IPS-20b (cell line): ENCODE results near the gene ULK4.

Experiments
- H3K27ac ChIP-seq: one replicate; pipeline ENCODE4 v1.5.1; 2013; ENCODE audit warnings: low read length
- H3K27me3 ChIP-seq: 2 replicates; pipeline ENCODE4 v1.6.1; 2013; ENCODE audit warnings: mild to moderate bottlenecking, low read length, inconsistent platforms; ENCODE audit not compliant: insufficient read depth
- H3K36me3 ChIP-seq: 2 replicates; pipeline ENCODE4 v1.6.1; 2013; ENCODE audit warnings: low read depth, mild to moderate bottlenecking, inconsistent platforms, low read length, moderate library complexity; ENCODE audit not compliant: insufficient read depth
- H3K4me1 ChIP-seq: 2 replicates; pipeline ENCODE4 v1.6.1; 2013; ENCODE audit warnings: mild to moderate bottlenecking, control low read depth, inconsistent platforms, low read length, moderate library complexity; ENCODE audit not compliant: insufficient read depth
- H3K4me3 ChIP-seq: 2 replicates; pipeline ENCODE4 v1.5.1; 2013; ENCODE audit warnings: mild to moderate bottlenecking, low read length, inconsistent platforms
- H3K9ac ChIP-seq: 2 replicates; pipeline ENCODE4 v1.6.1; 2013; ENCODE audit warnings: low read depth, mild to moderate bottlenecking, inconsistent platforms, low read length, moderate library complexity
- H3K9me3 ChIP-seq: 2 replicates; pipeline ENCODE4 v1.6.1; 2013; ENCODE audit warnings: mild to moderate bottlenecking, low read depth, low read length, inconsistent platforms; ENCODE audit not compliant: insufficient read depth

The ULK4 gene

GRCh38 chr3:41352510-41352909 lies 609.4 kb downstream of the ULK4 start:
- Histone ChIP-seq H3K36me3 (no peaks in the 10 kb centered on the region), H3K9me3 (no peaks in the 10 kb centered on the region), H3K4me3 (no peak overlapping the region), H3K4me1 (no peaks in the 10 kb centered on the region), H3K9ac (no peak overlapping the region), H3K27me3 (no peaks in the 10 kb centered on the region), H3K27ac (no peak overlapping the region)

- no peak overlapping the region for H3K4me3 ChIP-seq
- no peaks in the 10 kb centered on the region for H3K36me3 ChIP-seq
- no peaks in the 10 kb centered on the region for H3K27me3 ChIP-seq
- H3K9me3 ChIP-seq = no peaks in the 10 kb centered on the region
- H3K27ac ChIP-seq = no peak overlapping the region
- no peak overlapping the region for H3K9ac ChIP-seq
- no peaks in the 10 kb centered on the region for H3K4me1 ChIP-seq
Observed at GRCh38 chr3:41350441-41350840, 611.5 kb downstream of the ULK4 start.

GRCh38 chr3:41348401-41348800 lies 613.5 kb downstream of the ULK4 start:
- Histone ChIP-seq H3K36me3 (no peaks in the 10 kb centered on the region), H3K9me3 (peaks cover 3% of the 10 kb centered on the region; the same call in 1 of the 2 replicates)

GRCh38 chr3:41346698-41347270 lies 615.1 kb downstream of the ULK4 start:
- Histone ChIP-seq H3K27me3 (no peaks in the 10 kb centered on the region), H3K9ac (no peak overlapping the region), H3K9me3 (peaks cover 3% of the 10 kb centered on the region; the same call in 1 of the 2 replicates), H3K27ac (no peak overlapping the region), H3K4me1 (no peaks in the 10 kb centered on the region), H3K4me3 (no peak overlapping the region), H3K36me3 (no peaks in the 10 kb centered on the region)

More at GRCh38 chr3:41348401-41348800, 613.5 kb downstream of the ULK4 start:
- no peak overlapping the region for H3K4me3 ChIP-seq
- H3K9ac ChIP-seq = no peak overlapping the region
- H3K27me3 ChIP-seq = no peaks in the 10 kb centered on the region
- no peak overlapping the region for H3K27ac ChIP-seq
- H3K4me1 ChIP-seq = no peaks in the 10 kb centered on the region

GRCh38 chr3:41345788-41346187 lies 616.1 kb downstream of the ULK4 start:
- Histone ChIP-seq H3K9ac (no peak overlapping the region), H3K36me3 (no peaks in the 10 kb centered on the region), H3K27me3 (no peaks in the 10 kb centered on the region), H3K27ac (no peak overlapping the region), H3K4me1 (no peaks in the 10 kb centered on the region), H3K4me3 (no peak overlapping the region), H3K9me3 (peaks cover 3% of the 10 kb centered on the region; the same call in 1 of the 2 replicates)

GRCh38 chr3:41339758-41340157 lies 622.1 kb downstream of the ULK4 start:
- Histone ChIP-seq H3K9me3 (peaks cover 3% of the 10 kb centered on the region; the same call in 1 of the 2 replicates), H3K27me3 (no peaks in the 10 kb centered on the region), H3K36me3 (no peaks in the 10 kb centered on the region), H3K4me3 (no peak overlapping the region), H3K27ac (no peak overlapping the region), H3K9ac (no peak overlapping the region), H3K4me1 (no peaks in the 10 kb centered on the region; the same call in 1 of the 2 replicates)

- Histone ChIP-seq H3K4me1 (no peaks in the 10 kb centered on the region; the same call in 1 of the 2 replicates), H3K27ac (no peak overlapping the region), H3K36me3 (no peaks in the 10 kb centered on the region), H3K9me3 (no peaks in the 10 kb centered on the region), H3K4me3 (no peak overlapping the region), H3K9ac (no peak overlapping the region), H3K27me3 (no peaks in the 10 kb centered on the region)
Observed at GRCh38 chr3:41338276-41338675, 623.6 kb downstream of the ULK4 start.

GRCh38 chr3:41334426-41334825 lies 627.5 kb downstream of the ULK4 start:
- Histone ChIP-seq H3K27me3 (no peaks in the 10 kb centered on the region), H3K36me3 (no peaks in the 10 kb centered on the region), H3K27ac (no peak overlapping the region), H3K4me3 (no peak overlapping the region), H3K4me1 (peaks cover 13% of the 10 kb centered on the region), H3K9me3 (no peaks in the 10 kb centered on the region), H3K9ac (no peak overlapping the region)

- peaks cover 16% of the 10 kb centered on the region for H3K4me1 ChIP-seq
- no peak overlapping the region for H3K4me3 ChIP-seq
- H3K36me3 ChIP-seq = no peaks in the 10 kb centered on the region
- H3K9ac ChIP-seq = no peak overlapping the region
- no peaks in the 10 kb centered on the region for H3K27me3 ChIP-seq
- H3K9me3 ChIP-seq = no peaks in the 10 kb centered on the region
- H3K27ac ChIP-seq = no peak overlapping the region
Observed at GRCh38 chr3:41331041-41331440, 630.9 kb downstream of the ULK4 start.

- H3K9ac ChIP-seq = no peak overlapping the region
- H3K4me1 ChIP-seq = peaks cover 16% of the 10 kb centered on the region
- H3K9me3 ChIP-seq = no peaks in the 10 kb centered on the region
- H3K27me3 ChIP-seq = no peaks in the 10 kb centered on the region
- no peak overlapping the region for H3K27ac ChIP-seq
- no peaks in the 10 kb centered on the region for H3K36me3 ChIP-seq
- no peak overlapping the region for H3K4me3 ChIP-seq
Observed at GRCh38 chr3:41330465-41330864, 631.4 kb downstream of the ULK4 start.

GRCh38 chr3:41329881-41330280 lies 632.0 kb downstream of the ULK4 start:
- H3K27me3 ChIP-seq = no peaks in the 10 kb centered on the region
- no peaks in the 10 kb centered on the region for H3K36me3 ChIP-seq
- H3K4me1 ChIP-seq = peaks cover 16% of the 10 kb centered on the region
- no peak overlapping the region for H3K27ac ChIP-seq
- H3K9me3 ChIP-seq = no peaks in the 10 kb centered on the region
- no peak overlapping the region for H3K4me3 ChIP-seq
- H3K9ac ChIP-seq = no peak overlapping the region

- Histone ChIP-seq H3K36me3 (no peaks in the 10 kb centered on the region), H3K9me3 (no peaks in the 10 kb centered on the region), H3K27me3 (no peaks in the 10 kb centered on the region), H3K4me1 (peaks cover 21% of the 10 kb centered on the region), H3K4me3 (no peak overlapping the region), H3K9ac (no peak overlapping the region), H3K27ac (no peak overlapping the region)
Observed at GRCh38 chr3:41328926-41329325, 633.0 kb downstream of the ULK4 start.
